Aorta (tissue), 5 donors: Measurements from ENCODE around the gene DPEP2NB. TPM values are rescaled to one million over a fixed set of nuclear protein-coding genes. Genes with fewer than 3 reads are reported as not detected.
"Not testable (repeated sequence)": the region's sequence is repeated elsewhere in the genome, so short reads cannot be mapped to it uniquely, and the experiment has no call there.

Source experiments
- ATAC-seq: fragments of 200-7000 bp; cut with Tn5 transposase; one replicate; pipeline ENCODE4 v1.9.1; 2022; ENCODE audit warnings: moderate library complexity; ENCODE audit not compliant: low FRiP score
- DNase-seq, 2 donors: peaks; one replicate each; pipeline ENCODE4 v3.0.0-alpha.2; 2020
- H3K27ac ChIP-seq, 2 donors: one replicate each; pipeline ENCODE4 v1.5.1; 2013; ENCODE audit warnings: low read length in 2 of 2, mild to moderate bottlenecking in 2 of 2, moderate library complexity in 2 of 2, control low read depth in 1 of 2, inconsistent platforms in 1 of 2, low read depth in 1 of 2
- H3K27me3 ChIP-seq, 2 donors: one replicate each; pipeline ENCODE4 v1.6.1; 2013; ENCODE audit warnings: control low read depth in 1 of 2, low read length in 1 of 2, mild to moderate bottlenecking in 1 of 2, moderate library complexity in 1 of 2; ENCODE audit not compliant: insufficient read depth in 2 of 2, control insufficient read depth in 1 of 2
- H3K36me3 ChIP-seq, 2 donors: one replicate each; pipeline ENCODE4 v1.6.1; 2013; ENCODE audit warnings: control low read depth in 1 of 2, low read length in 1 of 2, mild to moderate bottlenecking in 1 of 2; ENCODE audit not compliant: insufficient read depth in 2 of 2, control insufficient read depth in 1 of 2
- H3K4me1 ChIP-seq, 2 donors: one replicate each; pipeline ENCODE4 v1.6.1; 2013; ENCODE audit warnings: low read length in 2 of 2, control low read depth in 1 of 2, mild to moderate bottlenecking in 1 of 2, moderate library complexity in 1 of 2; ENCODE audit not compliant: insufficient read depth in 2 of 2, control insufficient read depth in 1 of 2
- H3K4me3 ChIP-seq, 2 donors: one replicate each; pipeline ENCODE4 v1.5.1; 2013; ENCODE audit warnings: low read length in 2 of 2, control low read depth in 1 of 2, mild to moderate bottlenecking in 1 of 2
- H3K9me3 ChIP-seq: one replicate; pipeline ENCODE4 v1.6.1; 2013; ENCODE audit warnings: mild to moderate bottlenecking, low read length; ENCODE audit not compliant: control insufficient read depth
- WGBS, 2 donors: extraction: QIAGEN DNeasy Blood & Tissue Kit; methylation state at CpG; one replicate each; pipeline ENCODE4 v1.1.7; 2013; 5-methylcytosine and 5-hydroxymethylcytosine counted together
- intact Hi-C, 2 donors: fragments of 100-400 bp; cut with DNase I; formaldehyde crosslinking; loops; one replicate each; pipeline versions ENCODE4 v1.14.2 to v1.15.0; 2022
- polyA plus RNA-seq, 2 donors: library from polyadenylated mRNA; stranded (reverse); fragments of 200-250 nt; gene quantifications; one replicate each; pipeline ENCODE4 v1.2.3, GENCODE V29; 2013
- total RNA-seq, 2 donors: library from RNA; stranded (reverse); fragmentation: NEBNext Ultra II Directional; extraction: Animal tissue kit (Norgen Biotek cat#: 25700); gene quantifications; one replicate each; pipeline ENCODE4 v1.2.1, GENCODE V29; 2021
- donor health status: healthy with polysubstance abuse.
- donor health status: Bipolar disorder and iron deficiency.
- donor health status: DM: no; HTN: no; CAD: no.
- donor health status: DM: no; HTN: no; CAD: no.
- donor health status: DM: yes; HTN: yes; CAD: no.

DPEP2NB gene
- total and polyA plus RNA-seq, 4 donors: not detected

DNA sequence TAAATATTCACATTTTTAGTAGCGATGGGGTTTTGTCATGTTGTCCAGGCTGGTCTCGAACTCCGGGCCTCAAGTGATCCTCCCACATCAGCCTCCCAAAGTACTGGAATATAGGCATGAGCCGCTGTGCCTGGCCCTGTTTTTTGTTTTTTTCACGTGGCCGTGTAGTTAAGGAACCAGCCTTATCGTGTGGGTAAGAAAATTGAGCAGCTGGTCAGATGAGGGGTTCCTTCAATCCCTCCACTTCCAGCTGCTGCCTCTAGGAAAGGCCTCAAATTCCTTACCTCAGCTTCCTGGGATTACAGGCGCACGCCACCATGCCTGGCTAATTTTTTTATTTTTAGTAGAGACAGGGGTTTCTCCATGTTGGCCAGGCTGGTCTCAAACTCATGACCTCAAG lies 10.5 kb downstream of the DPEP2NB start:
- ATAC-seq: no peak
- Histone ChIP-seq H3K9me3 (no peaks in the 10 kb centered on the region), H3K27ac (no peak overlapping the region), H3K4me1 (no peaks in the 10 kb centered on the region), H3K4me3 (no peak overlapping the region), H3K36me3 (no peaks in the 10 kb centered on the region), H3K27me3 (no peaks in the 10 kb centered on the region)
- 84% methylated on average over 9 of the region's 9 CpGs for WGBS, 2 donors
- intact Hi-C loops: no loop called here
- no peak for DNase-seq

DNA sequence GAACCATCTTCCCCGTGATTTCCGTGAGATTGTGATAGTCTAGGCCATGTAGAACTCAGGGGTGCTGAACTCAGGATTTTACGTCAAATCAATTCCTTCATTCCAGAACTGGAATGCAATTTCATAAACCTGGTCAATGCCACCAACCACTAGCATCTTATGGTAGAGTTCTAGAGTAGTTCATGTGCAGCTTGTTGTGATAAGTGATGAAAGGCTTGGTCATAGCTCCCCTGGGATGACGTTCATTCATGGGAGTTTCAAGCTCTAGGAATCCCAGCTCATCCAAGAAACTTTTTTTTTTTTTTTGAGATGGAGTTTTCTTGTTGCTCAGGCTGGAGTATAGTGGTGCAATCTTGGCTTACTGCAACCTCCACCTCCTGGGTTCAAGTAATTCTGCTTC lies 12.7 kb downstream of the DPEP2NB start:
- H3K9me3 ChIP-seq: no peaks in the 10 kb centered on the region
- no peaks in the 10 kb centered on the region for H3K27me3 ChIP-seq
- H3K4me1 ChIP-seq: no peaks in the 10 kb centered on the region
- DNase-seq (no peak), ATAC-seq (no peak)
- intact Hi-C loops: no loop called here
- no peaks in the 10 kb centered on the region for H3K36me3 ChIP-seq
- H3K4me3 ChIP-seq: no peak overlapping the region
- 79 to 82% methylated on average over 4 of the region's 4 CpGs for WGBS, 2 donors
- H3K27ac ChIP-seq: no peak overlapping the region

DNA sequence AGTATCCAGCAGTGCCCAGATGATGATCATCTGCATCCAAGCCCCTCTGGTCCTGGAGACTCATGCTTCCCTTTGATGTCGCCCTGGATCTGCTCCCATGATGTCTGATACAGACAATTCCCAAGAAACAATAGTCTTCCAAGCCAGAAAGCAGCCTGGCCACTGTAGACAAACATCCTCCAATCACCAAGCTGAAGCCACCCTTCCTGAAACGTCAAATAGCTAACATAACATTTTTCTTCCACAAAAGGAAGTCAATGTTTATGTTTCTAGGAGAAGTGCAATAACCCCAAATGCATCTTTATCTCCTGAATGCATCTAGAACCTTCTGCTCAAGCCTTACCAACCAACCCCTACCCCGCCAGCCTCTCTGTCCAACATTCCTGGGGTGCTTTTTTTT lies 15.3 kb downstream of the DPEP2NB start:
- H3K36me3 ChIP-seq: no peaks in the 10 kb centered on the region
- no peaks in the 10 kb centered on the region for H3K27me3 ChIP-seq
- H3K4me1 ChIP-seq: no peaks in the 10 kb centered on the region
- no peak overlapping the region for H3K27ac ChIP-seq
- intact Hi-C loops: no loop called here
- no peaks in the 10 kb centered on the region for H3K9me3 ChIP-seq
- H3K4me3 ChIP-seq: no peak overlapping the region
- ATAC-seq (no peak), DNase-seq (no peak)
- WGBS, 2 donors: 38 to 42% methylated on average over 3 of the region's 3 CpGs

DNA sequence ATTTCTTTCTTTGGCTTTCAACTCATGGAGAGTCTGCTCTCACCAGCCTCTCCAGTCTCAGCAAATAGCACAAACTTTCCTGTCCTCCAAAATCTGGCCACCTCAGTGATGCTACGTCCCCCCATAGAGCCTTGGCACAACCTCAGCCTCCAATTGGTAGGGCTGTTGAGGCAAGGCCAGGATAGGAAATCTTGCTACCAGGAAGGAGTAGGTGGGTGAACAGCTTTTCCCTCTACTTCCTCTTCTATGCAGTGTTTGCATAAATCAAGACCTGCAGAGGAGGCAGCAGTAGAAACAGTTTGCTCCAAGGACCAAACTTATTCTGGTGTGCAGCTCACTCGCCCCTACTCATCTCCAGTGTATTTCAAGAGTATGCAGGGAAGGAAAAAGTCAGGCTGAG lies 15.7 kb downstream of the DPEP2NB start:
- no peak for DNase-seq
- Histone ChIP-seq H3K9me3 (no peaks in the 10 kb centered on the region), H3K4me3 (no peak overlapping the region), H3K36me3 (no peaks in the 10 kb centered on the region), H3K27me3 (no peaks in the 10 kb centered on the region), H3K27ac (no peak overlapping the region), H3K4me1 (no peaks in the 10 kb centered on the region)
- ATAC-seq: no peak
- 60 to 63% methylated on average over 2 of the region's 2 CpGs for WGBS, 2 donors
- intact Hi-C loops: no loop called here

DNA sequence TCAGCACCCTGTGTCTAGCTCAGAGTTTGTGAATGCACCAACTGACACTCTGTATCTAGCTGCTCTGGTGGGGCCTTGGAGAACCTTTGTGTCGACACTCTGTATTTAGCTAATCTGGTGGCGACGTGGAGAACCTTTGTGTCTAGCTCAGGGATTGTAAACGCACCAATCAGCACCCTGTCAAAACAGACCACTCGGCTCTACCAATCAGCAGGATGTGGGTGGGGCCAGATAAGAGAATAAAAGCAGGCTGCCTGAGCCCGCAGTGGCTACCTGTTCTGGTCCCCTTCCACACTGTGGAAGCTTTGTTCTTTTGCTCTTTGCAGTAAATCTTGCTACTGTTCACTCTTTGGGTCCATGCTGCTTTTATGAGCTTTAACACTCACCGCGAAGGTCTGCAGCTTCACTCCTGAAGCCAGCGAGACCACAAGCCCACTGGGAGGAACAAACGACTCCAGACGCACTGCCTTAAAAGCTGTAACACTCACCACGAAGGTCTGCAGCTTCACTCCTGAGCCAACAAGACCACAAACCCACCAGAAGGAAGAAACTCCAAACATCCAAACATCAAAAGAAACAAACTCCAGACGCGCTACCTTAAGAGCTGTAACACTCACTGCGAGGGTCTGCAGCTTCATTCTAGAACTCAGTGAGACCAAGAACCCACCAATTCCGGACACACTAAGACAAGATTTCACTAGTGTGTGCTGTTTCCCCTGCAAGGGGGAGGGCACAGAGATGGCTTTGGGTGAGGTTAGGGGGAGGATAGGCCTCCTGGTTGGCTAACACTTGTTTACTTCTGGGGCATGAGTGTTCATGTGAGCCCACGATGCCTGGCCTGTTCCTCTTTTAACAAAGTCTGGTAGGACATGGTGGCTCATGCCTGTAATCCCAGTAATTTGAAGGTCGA lies 16.7 kb downstream of the DPEP2NB start, which contains the start of gene DPEP2:
TSS of gene DPEP2 (minus strand) at position 706 of the 910 bp plus-strand sequence. CDS start 6,272 bp downstream, outside the sequence.
- H3K9me3 ChIP-seq, H3K4me1 ChIP-seq, H3K27me3 ChIP-seq, intact Hi-C loops, H3K36me3 ChIP-seq, H3K27ac ChIP-seq, H3K4me3 ChIP-seq: not testable (repeated sequence)
- peak; percentile 70 for ATAC-seq
- DNase-seq: peak in 1 of 2 donors; percentile 78
- 71 to 72% methylated on average over 18 of the region's 18 CpGs for WGBS, 2 donors

DNA sequence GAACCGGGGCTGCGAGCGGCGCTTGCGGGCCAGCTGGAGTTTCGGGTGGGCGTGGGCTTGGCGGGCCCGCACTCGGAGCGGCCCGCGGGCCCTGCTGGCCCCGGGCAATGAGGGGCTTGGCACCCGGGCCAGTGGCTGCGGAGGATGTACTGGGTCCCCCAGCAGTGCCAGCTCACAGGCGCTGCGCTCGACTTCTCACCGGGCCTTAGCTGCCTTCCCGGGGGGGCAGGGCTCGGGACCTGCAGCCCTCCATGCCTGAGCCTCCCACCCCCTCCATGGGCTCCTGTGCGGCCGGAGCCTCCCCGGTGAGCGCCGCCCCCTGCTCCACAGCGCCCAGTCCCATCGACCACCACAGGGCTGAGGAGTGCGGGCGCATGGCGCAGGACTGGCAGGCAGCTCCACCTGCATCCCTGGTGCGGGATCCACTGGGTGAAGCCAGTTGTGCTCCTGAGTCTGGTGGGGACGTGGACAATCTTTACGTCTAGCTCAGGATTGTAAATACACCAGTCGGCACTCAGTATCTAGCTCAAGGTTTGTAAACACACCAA lies 17.4 kb downstream of the DPEP2NB start:
- H3K4me3 ChIP-seq, H3K9me3 ChIP-seq, H3K27me3 ChIP-seq, H3K27ac ChIP-seq, ATAC-seq, intact Hi-C loops, DNase-seq, H3K36me3 ChIP-seq, H3K4me1 ChIP-seq: not testable (repeated sequence)
- 92 to 94% methylated on average over 36 of the region's 36 CpGs for WGBS, 2 donors

DNA sequence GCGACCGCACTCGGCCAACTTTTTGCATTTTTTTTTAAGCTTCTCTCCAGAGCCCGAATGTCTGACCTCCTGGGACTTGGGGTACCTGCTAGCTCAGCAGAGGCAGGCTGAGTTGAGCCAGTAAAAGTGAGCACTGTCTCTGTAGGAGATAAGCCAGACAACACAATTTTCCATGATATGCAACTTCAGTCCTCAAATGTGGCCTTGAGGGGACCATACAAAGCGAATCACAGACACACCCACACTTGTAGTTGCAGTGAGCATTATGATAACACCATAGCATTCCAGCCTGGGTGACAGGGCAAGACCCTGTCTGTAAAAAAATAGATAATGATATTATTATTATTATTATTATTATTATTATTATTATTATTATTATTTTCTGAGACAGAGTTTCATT lies 19.0 kb downstream of the DPEP2NB start:
- no peak overlapping the region for H3K4me3 ChIP-seq
- no peak overlapping the region for H3K27ac ChIP-seq
- H3K27me3 ChIP-seq: no peaks in the 10 kb centered on the region
- ATAC-seq (no peak), DNase-seq (no peak)
- no peaks in the 10 kb centered on the region for H3K9me3 ChIP-seq
- H3K4me1 ChIP-seq: no peaks in the 10 kb centered on the region
- intact Hi-C loops: no loop called here
- H3K36me3 ChIP-seq: no peaks in the 10 kb centered on the region
- 94% methylated on average over 5 of the region's 5 CpGs for WGBS, 2 donors

DNA sequence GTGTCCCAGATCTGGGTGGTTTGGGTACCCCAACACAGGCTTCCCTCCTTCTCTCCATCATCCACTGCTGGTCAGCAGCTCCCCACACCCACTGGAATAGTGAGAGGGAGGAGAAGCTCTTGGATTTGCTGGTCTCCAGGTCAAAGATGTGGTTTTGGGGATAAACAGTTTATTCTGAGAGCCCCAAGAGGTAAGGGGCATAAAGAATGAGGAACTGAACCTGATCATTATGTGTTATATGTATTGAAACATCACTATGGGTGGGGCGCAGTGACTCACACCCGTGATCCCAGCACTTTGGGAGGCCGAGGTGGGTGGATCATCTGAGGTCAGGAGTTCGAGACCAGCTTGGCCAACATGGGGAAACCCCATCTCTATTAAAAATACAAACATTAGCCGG lies 20.3 kb downstream of the DPEP2NB start:
- H3K4me3 ChIP-seq: no peak overlapping the region
- H3K9me3 ChIP-seq: no peaks in the 10 kb centered on the region
- DNase-seq (no peak), ATAC-seq (no peak)
- H3K27ac ChIP-seq: no peak overlapping the region
- 85 to 86% methylated on average over 5 of the region's 5 CpGs for WGBS, 2 donors
- H3K36me3 ChIP-seq: no peaks in the 10 kb centered on the region
- H3K27me3 ChIP-seq: no peaks in the 10 kb centered on the region
- H3K4me1 ChIP-seq: no peaks in the 10 kb centered on the region
- intact Hi-C loops: no loop called here

DNA sequence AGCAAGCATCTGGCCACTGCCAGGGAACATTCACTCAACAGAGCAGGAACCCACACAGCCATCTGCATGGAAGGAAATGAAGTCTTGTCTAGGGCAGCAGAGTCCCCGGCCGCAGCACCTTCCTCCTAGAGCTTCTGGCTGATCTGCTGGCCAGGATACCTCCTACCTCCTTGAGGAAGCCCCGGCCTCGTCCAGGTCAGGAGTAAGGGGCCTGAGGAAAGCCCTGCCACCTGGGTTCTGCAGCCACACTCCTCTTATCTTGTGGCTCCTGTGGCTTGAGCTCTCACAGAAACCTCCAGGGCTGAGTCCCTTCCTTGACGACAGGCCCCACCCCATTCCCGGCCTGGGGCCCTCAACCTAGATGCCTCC lies 21.7 kb downstream of the DPEP2NB start:
- H3K4me1 ChIP-seq, H3K4me3 ChIP-seq, H3K27me3 ChIP-seq, H3K27ac ChIP-seq, H3K36me3 ChIP-seq, intact Hi-C loops, H3K9me3 ChIP-seq, DNase-seq, ATAC-seq: not testable (repeated sequence)
- 84 to 87% methylated on average over 3 to 6 of the region's 6 CpGs for WGBS, 2 donors
